GM12878 (cell line): ENCODE data around the gene ATG9B.

Experiments used
- BRCA1 ChIP-seq: IDR thresholded peaks from 2 replicates; pipeline ENCODE4 v1.6.1; 2011; ENCODE audit warnings: low read depth, low read length, improper control_type of control experiment
- CBX3 ChIP-seq: fragments of 200-600 bp; sonication (generic); IDR thresholded peaks from 2 replicates; pipeline ENCODE4 v1.6.1; 2016; ENCODE audit warnings: low read depth, borderline replicate concordance
- RBBP5 ChIP-seq: fragments of 200-600 bp; sonication (generic); conservative IDR thresholded peaks from 2 replicates; pipeline ENCODE4 v1.6.1; 2016
- SREBF2 ChIP-seq: IDR thresholded peaks from 2 replicates; pipeline ENCODE4 v1.6.1; 2012; ENCODE audit warnings: mild to moderate bottlenecking, low read length
- TAF1 ChIP-seq: IDR thresholded peaks from 2 replicates; pipeline ENCODE4 v1.6.1; 2011; ENCODE audit warnings: mild to moderate bottlenecking, low read depth, low read length, borderline replicate concordance
- YY1 ChIP-seq: IDR thresholded peaks from 2 replicates; pipeline ENCODE4 v1.6.1; 2011; ENCODE audit warnings: low read depth, mild to moderate bottlenecking, low read length
- ZNF274 ChIP-seq: IDR thresholded peaks from one replicate; pipeline ENCODE4 v1.8.0; 2011; ENCODE audit not compliant: insufficient read length, insufficient read depth
- TF ChIP-seq, protein P1 (sequence below), 3 experiments: IDR thresholded peaks in 2 of 3; conservative IDR thresholded peaks in 1 of 3; 2 replicates each; pipeline ENCODE4 v1.5.1; 2011; ENCODE audit warnings: low read depth in 3 of 3, low read length in 3 of 3, mild to moderate bottlenecking in 3 of 3, control low read depth in 2 of 3, moderate library complexity in 2 of 3, inconsistent platforms in 1 of 3, mixed read lengths in 1 of 3; ENCODE audit not compliant: control insufficient read depth in 2 of 3, insufficient read depth in 1 of 3; ENCODE audit errors: extremely low read depth in 1 of 3

DNA sequence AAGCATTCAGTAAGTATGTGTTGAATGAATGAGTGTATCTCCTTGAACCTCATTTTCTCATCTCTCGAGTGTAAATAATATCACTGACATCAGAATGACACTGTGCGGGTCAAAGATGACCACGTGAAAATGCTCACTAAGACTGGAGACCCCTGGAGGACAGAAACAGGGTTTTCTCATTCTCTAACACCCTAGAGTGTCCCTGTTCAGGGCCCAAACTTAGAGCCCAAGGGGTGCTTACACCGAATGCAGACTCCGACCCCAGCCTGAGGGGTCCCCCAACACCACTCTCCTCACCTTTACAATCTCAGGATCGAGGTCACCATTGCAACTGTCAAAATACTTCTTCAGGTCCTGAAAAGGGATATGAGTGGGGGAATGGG, 32.0 kb upstream of the ATG9B start:
- TF ChIP-seq SREBF2 (no peak), TAF1 (no peak), YY1 (no peak), RBBP5 (no peak), BRCA1 (no peak), CBX3 (no peak), ZNF274 (no peak)
- TF ChIP-seq, protein P1, sequence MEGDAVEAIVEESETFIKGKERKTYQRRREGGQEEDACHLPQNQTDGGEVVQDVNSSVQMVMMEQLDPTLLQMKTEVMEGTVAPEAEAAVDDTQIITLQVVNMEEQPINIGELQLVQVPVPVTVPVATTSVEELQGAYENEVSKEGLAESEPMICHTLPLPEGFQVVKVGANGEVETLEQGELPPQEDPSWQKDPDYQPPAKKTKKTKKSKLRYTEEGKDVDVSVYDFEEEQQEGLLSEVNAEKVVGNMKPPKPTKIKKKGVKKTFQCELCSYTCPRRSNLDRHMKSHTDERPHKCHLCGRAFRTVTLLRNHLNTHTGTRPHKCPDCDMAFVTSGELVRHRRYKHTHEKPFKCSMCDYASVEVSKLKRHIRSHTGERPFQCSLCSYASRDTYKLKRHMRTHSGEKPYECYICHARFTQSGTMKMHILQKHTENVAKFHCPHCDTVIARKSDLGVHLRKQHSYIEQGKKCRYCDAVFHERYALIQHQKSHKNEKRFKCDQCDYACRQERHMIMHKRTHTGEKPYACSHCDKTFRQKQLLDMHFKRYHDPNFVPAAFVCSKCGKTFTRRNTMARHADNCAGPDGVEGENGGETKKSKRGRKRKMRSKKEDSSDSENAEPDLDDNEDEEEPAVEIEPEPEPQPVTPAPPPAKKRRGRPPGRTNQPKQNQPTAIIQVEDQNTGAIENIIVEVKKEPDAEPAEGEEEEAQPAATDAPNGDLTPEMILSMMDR (IDR thresholded peaks at IDR 0.05 in 2 of 3, conservative IDR thresholded peaks at IDR 0.05 in 1 of 3; ENCODE audit: control insufficient read depth in 2 of 3, extremely low read depth in 1 of 3, insufficient read depth in 1 of 3, low read depth in 3 of 3, low read length in 3 of 3) = no peak
